Measurements from ENCODE around the gene RPL29. TPM values are rescaled to one million over a fixed set of nuclear protein-coding genes. Genes with fewer than 3 reads are reported as not detected.

The RPL29 gene
- polyA plus RNA-seq, 3 donors, result 1,596 to 1,901 (median 1,807) TPM

DNA sequence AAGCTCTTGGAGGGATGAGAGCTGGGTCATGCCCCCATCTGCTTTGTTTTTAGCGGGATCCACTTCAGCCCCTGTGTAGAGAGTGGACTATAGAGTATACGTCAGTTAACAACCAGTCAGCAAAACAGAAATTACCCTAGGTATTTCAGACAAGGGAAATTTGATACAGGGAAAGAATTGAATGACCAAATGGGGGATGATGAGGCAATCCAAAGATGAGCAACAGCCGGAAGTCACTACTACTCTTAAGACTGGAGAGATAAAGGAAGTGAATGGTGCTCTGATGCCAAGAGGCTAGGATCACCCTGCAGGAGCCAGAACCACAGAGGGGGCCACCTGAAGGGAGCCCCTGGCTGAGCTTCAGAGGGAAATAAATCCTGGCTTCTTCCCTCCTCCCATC is 42.2 kb downstream of the RPL29 start:
- DNase-seq, result no peak

DNA sequence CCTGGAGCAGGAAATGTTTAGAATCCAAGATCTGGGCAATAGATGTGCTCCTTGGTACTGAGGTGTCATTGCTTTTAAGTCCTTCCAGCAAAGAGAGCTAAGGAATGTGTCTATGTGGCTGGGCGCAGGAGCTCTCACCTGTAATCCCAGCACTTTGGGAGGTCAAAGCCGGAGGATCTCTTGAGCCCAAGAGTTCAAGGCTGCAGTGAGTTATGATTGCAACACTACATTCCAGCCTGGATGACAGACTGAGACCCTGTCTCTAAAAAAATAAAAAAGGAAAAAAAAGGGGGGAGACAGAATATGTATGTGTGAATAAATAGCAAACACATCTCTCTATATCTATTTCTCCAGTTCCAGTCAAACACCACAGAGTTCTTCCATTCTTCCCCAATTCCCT is 44.8 kb downstream of the RPL29 start:
- no peak for DNase-seq

DNA sequence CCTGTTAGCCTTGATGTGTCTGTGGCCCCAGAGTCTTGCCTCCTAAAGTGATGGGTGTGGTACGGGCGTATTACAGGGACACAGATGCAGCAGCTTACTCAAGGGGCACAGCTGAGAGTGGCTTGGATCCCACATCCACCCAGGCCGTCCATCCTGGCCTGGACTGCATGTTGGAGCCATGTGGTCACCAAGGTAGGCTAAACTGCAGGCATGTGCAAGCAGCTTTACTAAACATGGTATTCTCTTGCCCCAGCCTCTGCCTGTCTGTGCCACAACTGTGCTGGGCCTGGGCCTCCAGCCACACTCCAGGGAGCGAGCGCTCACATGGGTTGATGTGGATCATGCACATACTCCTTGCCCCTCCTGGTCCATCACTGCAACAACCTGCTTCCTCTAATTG is 46.6 kb downstream of the RPL29 start:
- no peak for DNase-seq

DNA sequence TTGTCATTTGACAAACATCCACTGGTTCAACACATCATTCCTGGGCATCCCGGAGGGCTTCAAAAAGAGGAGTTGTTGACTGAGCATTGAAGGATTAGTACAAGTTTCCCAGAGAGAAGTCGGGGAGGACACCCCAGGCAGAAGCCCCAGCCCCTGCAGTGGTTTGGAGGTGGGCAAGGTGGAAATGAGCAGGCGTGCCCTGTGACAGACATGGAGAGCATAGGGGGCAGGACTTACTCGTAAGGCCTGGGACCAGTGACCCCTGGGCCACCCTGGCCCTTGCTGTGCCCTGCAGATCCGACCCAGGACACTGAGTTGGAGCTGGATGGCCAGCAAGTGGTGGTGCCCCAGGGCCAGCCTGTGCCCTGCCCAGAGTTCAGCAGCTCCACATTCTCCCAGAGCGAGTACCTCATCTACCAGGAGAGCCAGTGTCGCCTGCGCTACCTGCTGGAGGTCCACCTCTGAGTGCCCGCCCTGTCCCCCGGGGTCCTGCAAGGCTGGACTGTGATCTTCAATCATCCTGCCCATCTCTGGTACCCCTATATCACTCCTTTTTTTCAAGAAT is 47.6 kb downstream of the RPL29 start:
- no peak for DNase-seq

DNA sequence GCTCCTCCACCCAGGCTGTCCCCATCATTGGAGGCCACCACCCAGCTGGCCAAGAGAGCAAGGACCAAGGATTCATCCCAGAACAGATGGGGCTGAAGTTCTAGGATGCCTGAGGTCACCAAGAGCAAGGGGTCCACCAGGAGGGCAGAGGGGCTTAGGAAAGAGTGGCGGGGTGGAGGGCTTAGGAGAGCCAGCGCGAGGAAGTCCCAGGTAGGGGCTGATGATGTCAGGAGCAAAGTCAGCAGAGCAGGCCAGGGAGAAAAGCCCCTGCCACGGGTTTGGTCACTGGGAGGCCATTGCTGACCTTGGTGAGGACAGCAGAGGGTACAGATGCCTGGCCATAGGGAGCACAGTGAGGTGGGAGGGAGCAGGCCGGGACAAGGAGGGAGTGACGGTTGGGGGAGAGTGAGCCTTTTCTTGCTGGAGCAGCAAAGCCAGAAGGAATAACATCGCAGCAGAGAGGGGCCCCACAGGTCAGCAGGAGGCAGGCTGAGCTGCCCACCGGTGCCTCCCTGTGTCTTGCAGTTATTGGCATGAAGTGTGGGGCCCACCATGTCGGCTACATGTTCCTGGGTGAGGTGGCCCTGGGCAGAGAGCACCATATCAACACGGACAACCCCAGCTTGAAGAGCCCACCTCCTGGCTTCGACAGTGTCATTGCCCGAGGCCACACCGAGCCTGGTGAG is 48.3 kb downstream of the RPL29 start:
- DNase-seq, result no peak

DNA sequence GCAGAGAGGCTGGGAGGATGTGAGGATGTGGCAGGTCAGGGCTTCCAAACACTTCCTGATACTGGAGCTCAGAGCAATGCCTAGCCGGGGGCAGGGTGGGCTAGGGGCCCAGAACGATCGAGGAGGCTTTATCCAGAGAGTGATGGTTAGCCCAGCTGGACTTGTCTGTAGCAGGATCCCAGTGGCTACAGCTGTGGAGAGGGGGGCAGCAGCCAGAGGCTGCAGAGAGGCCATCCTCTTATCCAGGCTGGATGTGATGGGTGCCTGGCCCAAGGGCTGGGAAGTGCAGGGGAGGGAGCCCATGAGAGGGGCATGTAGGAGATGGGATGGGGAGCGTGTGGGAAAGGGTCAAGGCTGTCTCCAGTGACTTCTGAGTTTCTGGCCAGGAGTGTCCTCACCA is 48.9 kb downstream of the RPL29 start:
- DNase-seq, result no peak

DNA sequence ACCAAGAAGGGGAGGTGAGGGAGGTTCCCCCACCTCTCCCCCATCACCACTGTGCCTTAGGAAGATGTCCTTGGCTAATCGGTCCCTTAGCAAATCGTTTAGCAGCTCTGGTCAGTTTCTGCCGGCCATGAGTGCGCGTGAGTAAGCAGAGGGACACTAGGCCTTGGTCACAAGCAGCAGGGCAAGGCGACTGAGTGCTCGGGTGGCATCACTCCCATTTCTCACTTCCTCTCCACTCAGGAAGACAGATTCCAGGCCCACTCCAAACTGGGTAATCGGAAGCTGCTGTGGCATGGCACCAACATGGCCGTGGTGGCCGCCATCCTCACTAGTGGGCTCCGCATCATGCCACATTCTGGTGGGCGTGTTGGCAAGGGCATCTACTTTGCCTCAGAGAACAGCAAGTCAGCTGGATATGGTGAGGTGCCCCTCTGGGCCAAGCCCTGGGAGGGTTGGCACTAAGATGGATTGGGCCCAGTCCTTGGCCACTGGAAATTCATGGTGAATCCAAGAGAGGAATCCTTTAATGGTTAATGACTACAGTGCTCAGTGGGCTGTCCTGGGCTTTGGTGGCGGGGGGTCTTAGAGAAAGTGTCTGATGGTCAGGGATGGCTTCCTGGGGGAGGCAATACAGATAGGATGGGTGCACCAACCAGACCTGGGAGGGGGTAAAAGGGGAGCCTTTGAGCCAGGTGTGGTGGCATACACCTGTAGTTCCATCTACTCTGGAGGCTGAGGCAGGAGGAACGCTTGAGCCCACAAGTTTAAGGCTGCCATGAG is 49.6 kb downstream of the RPL29 start:
- DNase-seq, result no peak

DNA sequence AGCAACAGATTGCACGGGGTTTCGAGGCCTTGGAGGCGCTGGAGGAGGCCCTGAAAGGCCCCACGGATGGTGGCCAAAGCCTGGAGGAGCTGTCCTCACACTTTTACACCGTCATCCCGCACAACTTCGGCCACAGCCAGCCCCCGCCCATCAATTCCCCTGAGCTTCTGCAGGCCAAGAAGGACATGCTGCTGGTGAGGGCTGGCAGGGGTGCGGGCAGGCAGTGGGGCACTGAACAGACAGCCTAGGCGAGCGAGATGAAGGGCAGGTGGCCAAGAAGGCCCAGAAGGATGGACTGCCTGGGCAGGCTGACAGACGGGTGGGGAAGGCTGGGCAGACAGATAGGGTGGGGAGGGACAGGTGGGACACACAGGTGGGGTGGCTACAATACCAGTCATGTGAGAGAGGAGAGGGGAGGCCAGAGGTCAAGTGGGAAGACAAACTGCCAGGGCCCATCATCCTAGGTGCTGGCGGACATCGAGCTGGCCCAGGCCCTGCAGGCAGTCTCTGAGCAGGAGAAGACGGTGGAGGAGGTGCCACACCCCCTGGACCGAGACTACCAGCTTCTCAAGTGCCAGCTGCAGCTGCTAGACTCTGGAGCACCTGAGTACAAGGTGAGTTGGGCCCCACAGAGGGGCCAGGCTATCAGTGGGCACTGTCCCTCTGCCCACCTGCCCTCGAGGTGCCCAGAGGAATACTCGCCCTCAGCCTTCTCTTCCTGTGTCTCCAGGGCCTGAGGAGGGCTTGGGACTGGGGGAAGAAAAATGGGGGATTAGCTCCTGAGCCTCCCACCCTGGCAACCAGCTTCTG is 50.5 kb downstream of the RPL29 start:
- DNase-seq, result no peak

DNA sequence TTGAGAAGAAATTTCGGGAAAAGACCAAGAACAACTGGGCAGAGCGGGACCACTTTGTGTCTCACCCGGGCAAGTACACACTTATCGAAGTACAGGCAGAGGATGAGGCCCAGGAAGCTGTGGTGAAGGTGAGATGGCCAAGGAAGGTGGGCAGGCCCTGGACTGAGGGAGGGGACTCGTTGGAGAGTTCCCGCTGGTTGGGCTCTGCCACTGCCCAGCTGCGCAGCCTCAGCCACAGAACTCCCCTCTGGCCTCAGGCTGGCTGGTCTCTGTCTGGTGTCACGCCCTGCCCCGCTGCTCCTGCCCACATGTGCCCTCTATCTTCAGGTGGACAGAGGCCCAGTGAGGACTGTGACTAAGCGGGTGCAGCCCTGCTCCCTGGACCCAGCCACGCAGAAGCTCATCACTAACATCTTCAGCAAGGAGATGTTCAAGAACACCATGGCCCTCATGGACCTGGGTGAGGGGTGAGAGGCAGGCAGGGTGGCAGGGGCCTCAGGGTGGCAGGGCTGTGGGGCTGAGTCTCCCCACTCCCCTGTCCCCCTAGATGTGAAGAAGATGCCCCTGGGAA is 51.2 kb downstream of the RPL29 start:
- no peak for DNase-seq

Other genes starting within 250 kb of the RPL29 start
- not detected for gene IQCF6, start 216.7 kb downstream of the RPL29 start, polyA plus RNA-seq (ENCODE audit: insufficient read length in 3 of 3)
- gene IQCF2, start 134.3 kb downstream of the RPL29 start, polyA plus RNA-seq (ENCODE audit: insufficient read length in 3 of 3), result not detected
- not detected for gene IQCF5, start 120.3 kb downstream of the RPL29 start, polyA plus RNA-seq (ENCODE audit: insufficient read length in 3 of 3)
- not detected for gene IQCF1, start 92.5 kb downstream of the RPL29 start, polyA plus RNA-seq (ENCODE audit: insufficient read length in 3 of 3)
- gene RRP9, start 54.0 kb downstream of the RPL29 start, polyA plus RNA-seq (ENCODE audit: insufficient read length in 3 of 3), result 10 to 100 TPM; 22.1 to 22.8 (median 22.6) TPM
- gene PARP3, start 53.5 kb downstream of the RPL29 start, polyA plus RNA-seq (ENCODE audit: insufficient read length in 3 of 3), result 10 to 100 TPM; 17.6 to 23.3 (median 20.2) TPM
- under 1 TPM; 0.64 to 0.77 (median 0.74) TPM for gene GPR62, start 40.5 kb downstream of the RPL29 start, polyA plus RNA-seq (ENCODE audit: insufficient read length in 3 of 3)
- gene PCBP4, start 28.4 kb downstream of the RPL29 start, polyA plus RNA-seq (ENCODE audit: insufficient read length in 3 of 3), result 10 to 100 TPM; 64.2 to 79.1 (median 73.4) TPM
- gene ABHD14B, start 21.8 kb downstream of the RPL29 start, polyA plus RNA-seq (ENCODE audit: insufficient read length in 3 of 3), result 10 to 100 TPM; 81.3 to 92.2 (median 91.9) TPM
- 10 to 100 TPM; 22.8 to 31.8 (median 26.8) TPM for gene ABHD14A, start 20.8 kb downstream of the RPL29 start, polyA plus RNA-seq (ENCODE audit: insufficient read length in 3 of 3)
- 100 to 1,000 TPM; 120 to 128 (median 127) TPM for gene ACY1, start 12.4 kb downstream of the RPL29 start, polyA plus RNA-seq (ENCODE audit: insufficient read length in 3 of 3)
- gene DUSP7, start 60.7 kb upstream of the RPL29 start, polyA plus RNA-seq (ENCODE audit: insufficient read length in 3 of 3), result 10 to 100 TPM; 16.6 to 20.7 (median 17.5) TPM
- 1 to 10 TPM; 8.9 to 9.4 (median 9.0) TPM for gene POC1A, start 158.5 kb upstream of the RPL29 start, polyA plus RNA-seq (ENCODE audit: insufficient read length in 3 of 3)
- 10 to 100 TPM; 47.1 to 54.5 (median 48.8) TPM for gene ALAS1, start 202.3 kb upstream of the RPL29 start, polyA plus RNA-seq (ENCODE audit: insufficient read length in 3 of 3)
- under 1 TPM; 0.09 to 0.36 (median 0.28) TPM for gene TLR9, start 229.8 kb upstream of the RPL29 start, polyA plus RNA-seq (ENCODE audit: insufficient read length in 3 of 3)
- 10 to 100 TPM; 29.6 to 38.3 (median 35.9) TPM for gene TWF2, start 243.3 kb upstream of the RPL29 start, polyA plus RNA-seq (ENCODE audit: insufficient read length in 3 of 3)
- 10 to 100 TPM; 18.1 to 19.9 (median 19.0) TPM for gene PPM1M, start 249.9 kb upstream of the RPL29 start, polyA plus RNA-seq (ENCODE audit: insufficient read length in 3 of 3)

Measured in renal pelvis (tissue), 4 donors.